ENCODE measurements around the gene COA8.

Gene COA8

DNA sequence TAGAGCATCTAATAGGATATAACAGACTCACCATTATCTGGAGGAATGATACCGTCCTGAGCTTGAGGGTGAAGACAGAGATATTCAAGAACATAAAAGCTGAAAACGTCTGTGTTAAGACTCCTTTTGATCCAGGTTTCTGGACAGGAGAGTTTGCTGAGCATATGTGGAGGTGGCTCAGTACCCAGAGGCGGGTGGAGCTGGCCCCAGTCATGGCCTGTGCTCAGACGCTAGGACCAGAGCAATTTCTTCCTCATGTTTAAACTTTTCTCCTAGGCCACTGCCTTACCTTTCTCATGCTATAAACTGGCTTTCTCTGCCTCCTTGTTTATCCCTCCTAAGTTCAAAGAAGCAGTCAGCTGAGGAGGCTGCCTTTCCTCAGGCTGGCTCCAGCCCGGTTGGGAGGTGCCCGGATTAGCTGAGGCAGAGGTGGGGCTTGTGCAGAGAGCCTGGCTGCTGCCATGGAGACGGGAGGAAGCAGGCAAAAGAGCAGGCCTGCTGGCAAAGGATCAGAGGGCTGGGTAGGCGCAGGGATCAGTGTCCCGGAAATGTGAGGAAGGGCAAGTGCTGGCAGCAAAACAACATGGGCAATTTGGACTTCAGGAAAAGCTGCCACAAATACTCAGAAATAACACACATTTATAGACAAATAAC, 13.7 kb downstream of the COA8 start:
- DNase-seq: peak; percentile 94

DNA sequence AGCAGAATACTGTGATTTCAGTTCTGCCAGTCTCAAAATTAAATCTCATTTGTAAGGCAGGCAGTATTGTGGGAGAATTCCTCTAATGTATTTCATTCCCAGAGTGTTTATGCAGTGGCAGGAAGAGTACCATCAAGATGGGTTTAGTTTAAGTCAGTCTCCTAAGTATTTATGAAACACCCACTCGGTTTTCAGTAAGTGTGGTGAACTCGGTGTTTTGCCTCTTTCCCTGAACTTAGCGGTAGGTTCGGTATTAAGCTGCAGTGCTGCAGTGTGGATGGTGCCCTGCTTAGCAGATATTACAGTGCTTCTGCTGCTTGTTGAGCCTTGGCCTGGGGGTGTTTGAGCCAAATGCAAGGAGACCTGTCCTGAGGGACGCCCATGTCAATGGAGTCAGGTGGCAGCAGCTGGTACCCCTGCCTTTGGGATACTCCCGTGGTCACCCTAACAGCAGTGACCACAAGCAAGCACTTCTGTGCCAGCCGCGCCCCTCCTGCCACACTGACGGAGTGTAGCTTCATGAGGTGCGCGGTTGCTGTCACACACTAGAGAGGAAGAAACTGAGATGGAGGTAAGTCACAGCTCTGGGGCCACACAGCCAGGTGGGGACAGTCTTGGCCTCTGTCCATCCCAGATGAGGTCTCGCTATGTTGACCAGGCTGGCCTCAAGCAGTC, 15.8 kb downstream of the COA8 start:
- no peak for DNase-seq

DNA sequence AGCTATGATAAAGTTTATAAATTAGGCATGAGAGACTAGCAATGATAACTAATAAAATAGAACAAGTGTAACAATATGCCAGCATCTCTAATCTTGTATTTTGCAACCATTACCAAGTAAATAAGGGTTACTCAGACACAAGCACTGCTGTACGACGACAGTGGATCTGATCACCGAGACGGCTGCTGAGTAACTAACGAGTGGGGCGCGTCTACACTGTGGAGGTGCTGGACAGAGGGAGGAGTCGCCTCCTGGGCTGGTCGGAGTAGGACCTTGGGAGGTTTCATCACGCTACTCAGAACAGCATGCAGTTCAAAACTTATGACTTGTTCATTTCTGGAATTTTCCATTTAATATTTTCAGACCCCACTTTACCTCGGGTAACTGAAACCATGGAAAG, 18.4 kb downstream of the COA8 start:
- DNase-seq: no peak

DNA sequence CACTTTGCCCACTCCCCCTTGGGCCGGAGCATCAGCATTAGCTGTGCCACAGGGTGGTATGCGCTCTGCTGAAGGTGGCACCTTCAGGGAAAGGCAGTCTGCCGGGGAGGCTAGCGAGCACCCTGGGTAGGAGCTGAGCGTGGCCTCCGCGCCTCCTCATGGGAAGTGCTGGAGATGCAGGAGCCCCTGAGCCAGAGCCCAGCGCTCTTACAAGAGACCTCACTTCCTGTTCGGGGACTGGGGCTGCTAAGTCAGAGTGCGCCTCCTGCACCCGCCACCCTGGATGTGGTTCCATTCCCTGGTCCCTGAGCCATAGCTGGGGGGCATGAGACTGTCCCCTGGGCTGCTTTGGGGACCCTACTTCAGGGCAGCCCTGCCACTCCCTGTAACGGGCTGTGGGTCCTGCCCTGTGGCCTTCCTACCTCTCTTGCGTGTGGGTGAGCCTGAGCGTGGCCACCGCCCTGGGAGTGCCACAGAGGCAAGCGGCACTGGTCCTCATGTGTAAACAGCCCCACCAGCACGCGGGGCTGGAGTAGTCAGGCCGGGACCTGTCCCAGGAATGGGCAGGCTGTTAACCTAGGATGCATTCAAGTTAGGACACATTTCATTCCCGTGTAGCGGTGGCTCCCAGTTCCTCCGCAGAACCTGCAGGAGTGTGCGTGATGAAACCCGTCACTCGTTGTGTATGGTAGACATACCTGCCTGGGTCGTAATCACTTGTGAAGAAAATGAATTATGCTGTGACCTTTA, 19.4 kb downstream of the COA8 start:
- no peak for DNase-seq

DNA sequence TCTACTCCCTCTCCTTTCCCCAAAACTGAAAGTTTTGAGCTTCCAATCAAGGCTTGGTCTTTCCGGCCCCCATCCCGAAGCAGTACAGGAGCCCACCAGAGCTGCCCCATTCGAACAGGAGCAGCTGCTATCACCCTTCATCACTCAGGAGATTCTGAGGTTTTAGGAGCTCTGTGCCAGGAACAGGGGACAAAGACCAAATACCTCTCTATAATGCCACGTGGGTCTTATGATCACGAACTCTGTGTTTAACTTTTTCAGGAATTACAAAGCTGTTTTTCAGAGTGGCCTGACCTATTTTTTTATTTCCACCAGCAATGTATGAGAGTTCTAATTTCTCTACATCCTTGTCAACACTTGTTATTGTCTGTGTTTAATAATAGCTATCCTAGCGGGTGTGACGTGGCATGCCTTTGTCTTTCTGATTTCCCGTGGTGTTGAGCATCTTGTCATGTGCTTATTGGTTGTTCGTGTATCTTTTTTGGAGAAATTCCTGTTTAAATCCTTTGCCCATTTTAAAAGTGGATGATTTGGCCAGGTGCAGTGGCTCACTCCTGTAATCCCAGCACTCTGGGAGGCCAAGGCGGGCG, 21.7 kb downstream of the COA8 start:
- DNase-seq: no peak

DNA sequence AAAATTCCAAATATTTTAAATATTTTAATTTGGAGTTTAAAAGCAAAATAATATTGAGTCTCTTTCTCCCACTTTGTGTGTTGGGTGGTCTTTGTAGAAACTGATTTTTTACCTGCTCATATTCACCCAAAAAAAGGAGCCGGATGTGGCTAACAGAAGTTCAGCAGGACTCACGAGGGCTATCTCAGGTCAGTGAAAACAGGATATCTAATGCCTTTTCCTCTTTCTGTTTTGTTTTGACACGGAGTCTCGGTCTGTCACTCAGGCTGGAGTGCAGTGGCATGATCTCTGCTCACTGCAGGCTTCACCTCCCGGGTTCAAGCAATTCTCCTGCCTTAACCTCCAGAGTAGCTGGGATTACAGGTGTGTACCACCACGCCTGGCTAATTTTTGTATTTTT, 30.8 kb downstream of the COA8 start:
- DNase-seq: no peak

DNA sequence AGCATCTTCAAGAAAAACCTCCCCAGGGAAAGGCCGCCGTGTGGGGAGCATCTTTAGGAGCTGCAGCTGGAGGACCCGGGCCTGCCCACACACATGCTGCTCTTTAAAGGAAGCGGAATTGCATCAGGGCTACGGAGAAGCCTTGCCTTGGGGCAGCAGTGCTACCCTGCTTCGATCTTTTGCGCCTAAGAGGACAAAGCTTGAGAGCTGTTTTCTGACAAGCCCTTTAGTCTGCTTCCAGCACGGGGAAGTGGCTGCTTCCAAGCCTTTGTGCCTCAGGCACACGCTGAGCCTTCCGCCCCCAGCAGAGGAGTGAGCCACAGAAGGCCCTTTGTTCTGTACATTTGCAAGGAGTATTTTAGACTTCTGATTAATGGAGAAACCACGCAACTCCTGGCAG, 31.5 kb downstream of the COA8 start:
- no peak for DNase-seq

DNA sequence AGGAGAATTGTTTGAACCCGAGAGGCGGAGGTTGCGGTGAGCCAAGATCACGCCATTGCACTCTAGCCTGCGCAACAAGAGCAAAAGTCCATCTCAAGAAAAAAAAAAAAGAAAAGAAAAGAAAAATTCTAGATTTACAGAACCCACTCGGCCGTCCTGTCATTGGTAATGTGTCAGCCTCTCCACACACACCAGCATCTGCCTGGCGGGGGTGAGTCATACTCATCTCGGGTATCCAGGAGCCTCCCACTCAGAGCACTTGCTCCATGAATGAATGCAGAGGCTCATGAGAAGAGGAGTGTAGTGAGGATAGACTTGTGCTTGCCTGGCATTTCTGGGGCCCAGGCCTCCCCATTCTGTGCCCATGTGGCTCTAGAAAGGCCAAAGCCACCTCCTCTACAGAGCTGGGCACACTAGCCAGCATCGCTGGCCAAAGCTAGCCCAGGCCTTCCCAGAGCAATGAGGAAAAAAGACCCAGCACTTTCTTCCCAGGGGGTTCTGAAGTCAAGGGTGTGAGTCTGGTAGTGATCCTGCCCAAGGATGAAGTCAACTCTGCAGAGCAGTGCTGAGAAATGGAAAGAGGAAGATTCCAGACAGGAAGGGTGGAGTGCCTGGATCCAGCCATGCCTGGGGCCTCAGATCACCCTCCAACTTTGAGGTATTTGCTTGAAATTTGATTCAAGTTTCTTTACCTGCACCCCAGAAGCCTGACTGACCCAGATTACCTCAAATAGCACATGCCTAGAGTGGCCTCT, 35.0 kb downstream of the COA8 start:
- DNase-seq: no peak

DNA sequence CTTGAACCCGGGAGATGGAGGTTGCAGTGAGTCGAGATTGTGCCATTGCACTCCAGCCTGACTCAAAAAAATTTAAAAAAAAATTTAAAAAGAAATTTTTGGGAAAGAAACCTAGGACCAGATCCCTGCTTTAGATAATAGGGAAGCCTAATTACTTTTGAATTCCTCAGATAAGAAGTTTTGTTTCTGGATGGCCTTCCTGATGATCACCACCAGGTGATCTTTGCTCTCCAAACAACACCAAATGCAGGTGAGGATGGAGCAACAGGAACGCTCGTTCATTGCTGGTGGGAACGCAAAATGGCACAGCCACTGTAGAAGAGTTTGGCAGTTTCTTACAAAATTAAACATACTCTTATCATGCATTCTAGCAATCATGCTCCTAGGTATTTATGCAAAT, 37.7 kb downstream of the COA8 start:
- DNase-seq: no peak

DNA sequence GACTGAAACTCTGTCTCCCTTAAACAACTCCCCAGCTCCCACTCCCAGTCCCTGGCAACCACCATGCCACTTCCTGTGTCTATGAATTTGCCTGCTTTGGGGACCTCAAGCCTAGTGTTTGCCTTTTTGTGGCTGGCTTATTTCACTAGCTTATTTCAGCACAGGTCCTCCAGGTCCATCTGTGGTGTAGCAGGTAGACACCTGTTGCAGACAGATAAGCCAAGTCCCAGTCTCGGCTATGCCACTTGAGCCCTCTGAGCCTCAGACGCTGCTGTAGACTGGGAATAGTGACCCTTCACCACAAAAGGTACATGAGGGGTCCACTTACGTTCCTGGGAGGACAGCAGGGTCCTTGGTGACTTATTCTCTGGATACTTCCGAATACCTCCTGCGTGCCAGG, 41.9 kb downstream of the COA8 start:
- DNase-seq: no peak

DNA sequence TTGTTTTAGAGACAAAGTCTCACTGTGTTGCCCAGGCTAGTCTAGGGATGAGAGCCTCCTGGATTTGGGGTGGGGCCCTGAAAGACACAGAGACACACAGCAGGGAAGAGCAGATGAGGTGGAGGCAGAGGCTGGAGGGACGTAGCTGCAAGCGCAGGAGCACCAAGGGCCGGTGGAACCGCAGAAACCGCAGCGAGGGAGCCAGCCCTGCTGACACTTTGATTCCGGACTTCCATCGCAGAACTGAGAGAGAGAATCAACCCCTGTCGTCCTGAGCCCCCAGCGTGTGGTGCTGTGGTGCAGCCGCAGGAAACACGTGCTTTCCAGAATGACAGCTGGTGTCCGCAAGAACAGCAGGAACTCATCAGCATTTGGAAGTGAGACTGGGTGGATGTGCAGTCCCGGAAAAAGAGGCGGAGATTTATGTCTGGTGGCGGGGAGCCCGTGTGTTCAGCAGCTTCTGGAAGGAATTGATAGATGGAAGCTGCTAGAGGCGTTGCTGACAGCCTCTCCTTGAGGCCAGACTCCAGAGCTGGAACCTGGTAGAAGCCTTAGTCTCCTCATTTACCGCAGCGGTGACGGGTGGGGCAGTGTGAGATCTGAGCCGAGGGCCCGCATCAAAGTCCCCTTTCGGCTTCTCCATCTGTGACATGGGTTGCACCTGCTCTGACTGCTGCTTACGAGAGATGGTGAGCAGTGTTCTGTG, 44.4 kb downstream of the COA8 start:
- DNase-seq: peak; percentile 86

DNA sequence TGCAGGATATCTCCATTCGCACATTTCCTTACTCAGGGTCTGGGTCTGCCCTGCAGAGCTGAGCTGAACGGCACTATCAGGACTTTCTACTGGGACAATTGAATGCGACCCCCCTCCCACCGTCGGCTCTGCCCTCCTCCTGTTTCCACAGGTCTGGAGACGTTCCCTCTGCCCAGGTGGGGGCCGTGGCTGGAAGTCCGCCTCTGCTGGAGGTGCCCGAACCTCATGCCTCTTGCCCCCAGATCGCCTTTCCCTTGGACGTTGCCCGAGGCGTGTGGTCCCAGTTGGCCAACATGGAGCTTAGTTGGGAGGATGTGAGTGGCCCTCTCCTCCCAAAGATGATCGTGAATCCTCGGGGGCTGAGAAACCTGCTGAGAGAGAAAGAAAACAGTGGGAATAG, 45.1 kb downstream of the COA8 start:
- no peak for DNase-seq

DNA sequence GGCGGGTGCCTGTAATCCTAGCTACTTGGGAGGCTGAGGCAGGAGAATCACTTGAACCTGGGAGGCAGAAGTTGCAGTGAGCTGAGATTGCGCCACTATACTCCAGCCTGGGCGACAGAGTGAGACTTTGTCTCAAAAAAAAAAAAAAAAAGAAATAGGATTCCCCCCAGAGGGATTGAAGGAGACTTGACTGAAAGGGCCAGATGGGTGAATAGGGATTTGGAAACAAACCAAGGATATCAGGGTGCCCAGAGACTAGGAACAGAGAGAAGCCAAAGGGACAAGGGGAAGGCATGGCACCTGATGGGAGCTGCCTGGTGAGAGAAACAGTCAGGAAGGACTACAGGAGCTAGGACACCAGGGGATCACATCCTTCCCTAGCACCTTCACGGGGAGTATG, 46.3 kb downstream of the COA8 start:
- peak; percentile 33 for DNase-seq

DNA sequence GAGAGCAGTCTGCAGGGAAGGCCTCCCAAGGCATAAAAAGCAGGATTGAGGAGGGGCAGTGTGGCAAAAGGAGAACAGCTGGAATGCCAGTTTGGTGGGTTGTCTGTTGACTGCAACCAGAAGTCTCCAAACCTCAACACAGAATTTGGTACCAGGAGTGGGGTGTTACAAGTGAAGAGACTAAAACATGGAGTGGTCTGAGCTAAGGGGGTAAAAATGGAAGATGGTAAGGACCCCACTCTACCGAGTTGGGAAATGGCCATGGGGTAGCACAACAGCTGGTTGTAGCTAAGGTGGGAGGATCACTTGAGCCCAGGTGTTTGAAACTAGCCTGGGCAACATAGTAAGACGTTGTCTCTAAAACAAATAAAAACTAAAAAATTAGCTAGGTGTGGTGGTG, 48.5 kb downstream of the COA8 start:
- no peak for DNase-seq

DNA sequence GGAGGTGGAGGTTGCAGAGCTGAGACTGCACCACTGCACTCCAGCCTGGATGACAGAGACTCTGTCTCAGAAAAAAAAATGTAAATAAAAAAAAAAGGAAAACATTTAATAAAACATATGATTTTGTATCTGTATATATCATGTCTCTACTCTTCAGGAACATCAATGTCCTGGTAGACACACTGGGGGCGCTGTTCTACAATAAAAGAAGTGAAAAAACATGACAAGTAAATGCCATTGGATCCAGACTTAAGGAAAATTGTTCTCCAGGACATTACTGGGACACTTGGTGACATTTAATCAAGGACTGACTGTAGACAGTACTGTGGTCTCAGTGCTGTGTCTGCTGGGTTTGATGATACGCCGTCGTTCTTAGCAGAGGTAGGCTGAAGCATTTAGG, 50.8 kb downstream of the COA8 start:
- DNase-seq: no peak

DNA sequence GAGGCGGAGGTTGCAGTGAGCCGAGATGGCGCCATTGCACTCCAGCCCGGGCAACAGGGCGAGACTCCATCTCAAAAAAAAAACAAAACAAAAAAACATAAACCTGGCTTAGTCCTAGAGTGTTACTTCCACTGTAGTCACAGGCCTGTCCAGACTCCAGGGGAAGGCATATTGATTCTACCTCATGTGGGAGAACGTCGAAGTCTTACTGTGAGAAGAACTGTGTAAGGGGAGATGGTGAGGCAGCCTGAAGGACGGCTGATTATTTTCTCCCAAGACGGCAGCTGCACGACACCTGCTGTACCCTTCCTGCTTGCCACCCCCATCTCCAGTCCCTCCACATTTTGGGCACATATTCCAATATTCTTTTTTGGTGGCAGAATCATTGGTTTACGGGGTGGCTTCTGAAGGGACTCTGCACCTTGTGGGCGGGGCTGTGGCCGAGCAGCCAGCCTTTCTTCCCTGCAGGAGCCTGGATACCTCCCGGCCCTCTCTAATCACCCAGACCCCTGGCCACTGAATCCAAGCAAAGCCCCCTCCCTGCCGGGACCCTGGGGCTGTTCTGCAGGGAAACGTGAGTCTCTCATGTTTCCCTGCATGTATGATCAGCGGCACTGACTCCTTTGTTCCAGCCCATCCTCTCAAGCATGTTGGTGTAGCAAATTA, 54.0 kb downstream of the COA8 start:
- DNase-seq: no peak

DNA sequence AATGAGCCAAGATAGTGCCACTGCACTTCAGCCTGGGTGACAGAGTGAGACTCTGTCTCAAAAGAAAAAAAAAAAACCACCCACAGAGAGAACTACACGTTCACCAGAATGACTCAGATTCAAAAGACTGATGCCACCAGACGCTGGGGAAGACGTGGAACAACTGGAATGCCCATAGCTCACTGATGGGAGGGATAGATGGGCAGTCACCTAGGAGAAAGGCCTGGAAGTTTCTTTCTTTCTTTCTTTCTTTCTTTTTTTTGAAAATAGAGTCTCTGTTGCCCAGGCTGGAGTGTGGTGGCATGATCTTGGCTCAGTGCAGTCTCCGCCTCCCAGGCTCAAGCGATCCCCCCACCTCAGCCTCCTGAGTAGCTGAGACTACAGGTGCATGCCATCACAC, 56.3 kb downstream of the COA8 start:
- DNase-seq: no peak

DNA sequence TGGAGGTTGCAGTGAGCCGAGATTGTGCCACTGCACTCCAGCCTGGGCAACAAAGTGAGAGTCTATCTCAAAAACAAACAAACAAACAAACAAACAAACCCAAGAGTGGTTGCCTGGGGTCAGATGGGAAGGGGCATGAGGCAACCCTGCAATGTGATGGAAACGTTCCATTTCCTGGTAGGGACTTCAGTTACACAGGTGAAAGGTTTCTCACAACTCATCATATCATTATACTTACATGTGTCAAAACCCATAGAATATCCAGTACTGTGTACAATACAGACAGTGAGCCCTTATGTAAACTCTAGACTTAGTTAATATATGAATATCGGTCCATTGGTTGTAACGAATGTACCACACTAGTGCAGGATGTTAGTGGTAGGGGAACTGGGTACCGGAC, 59.1 kb downstream of the COA8 start:
- DNase-seq: no peak

DNA sequence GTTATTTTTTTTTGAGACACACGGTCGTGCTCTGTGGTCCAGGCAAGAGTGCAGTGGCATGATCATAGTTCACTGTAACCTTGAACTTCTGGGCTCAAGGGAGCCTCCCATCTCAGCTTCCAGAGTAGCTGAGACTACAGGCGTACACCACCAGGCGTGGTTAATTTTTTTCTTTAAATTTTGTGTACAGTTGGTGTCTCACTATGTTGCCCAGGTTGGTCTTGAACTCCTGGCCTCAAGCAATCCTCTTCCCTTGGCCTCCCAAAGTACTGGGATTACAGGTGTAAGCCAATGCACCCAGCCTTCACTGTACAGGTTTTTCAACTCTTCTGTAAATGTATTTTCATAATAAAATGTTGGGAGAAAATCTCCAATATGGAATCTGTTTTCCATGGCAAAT, 60.5 kb downstream of the COA8 start:
- no peak for DNase-seq

DNA sequence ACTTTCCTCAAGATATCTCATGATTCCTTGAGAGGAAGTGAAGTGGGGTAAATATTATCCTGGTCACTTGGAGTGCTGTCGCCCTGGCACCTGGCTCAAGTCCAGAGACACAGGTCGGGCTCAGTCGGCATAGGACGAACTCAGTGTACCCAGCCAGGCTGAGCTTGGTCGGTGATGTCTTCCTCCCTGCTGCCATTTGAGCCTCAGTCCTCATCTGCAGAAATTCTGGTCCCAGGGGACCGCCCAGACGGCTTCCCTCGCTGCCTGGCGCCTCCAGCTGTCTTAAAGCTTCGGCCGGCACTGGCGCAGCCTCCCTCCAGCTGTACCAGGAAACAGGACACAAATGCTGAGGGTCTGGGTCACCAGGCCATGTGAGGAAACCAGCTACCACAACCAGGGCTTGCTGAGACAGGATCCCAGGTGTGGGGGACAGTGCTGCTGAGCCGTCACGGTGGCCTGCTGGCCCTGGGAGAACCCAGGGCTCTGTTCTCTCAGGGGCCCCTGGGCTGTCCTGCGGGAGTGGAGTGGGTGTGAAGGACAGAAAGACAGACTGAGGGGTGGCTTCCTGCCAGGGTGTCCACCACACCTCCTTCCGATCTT, 61.2 kb downstream of the COA8 start:
- peak; percentile 88 for DNase-seq

DNA sequence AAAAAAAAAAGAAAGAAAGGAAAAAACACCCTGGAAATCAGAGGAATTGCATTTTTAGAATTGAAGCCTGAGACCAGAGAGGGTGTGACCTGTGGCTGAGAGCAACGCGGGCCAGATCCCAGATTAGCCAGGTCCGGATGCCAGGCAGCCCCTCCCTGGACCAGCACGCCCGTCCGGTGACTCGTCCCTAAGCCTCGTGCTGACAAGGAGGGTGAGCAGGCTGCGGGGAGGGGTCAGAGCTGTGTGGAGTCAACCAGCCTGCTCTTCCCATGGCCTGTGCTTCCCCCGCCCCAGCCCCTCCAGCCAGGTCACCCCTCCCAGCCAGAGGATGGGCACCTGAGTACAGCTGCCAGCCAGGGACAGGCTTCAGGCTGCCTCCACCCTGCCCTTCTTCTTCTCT, 62.1 kb downstream of the COA8 start:
- peak; percentile 19 for DNase-seq

All from NCI-H82 (cell line).